Parathyroid adenoma (tissue), 2 donors: ENCODE data around the gene EDC3.
"Not testable (repeated sequence)": the region's sequence is repeated elsewhere in the genome, so short reads cannot be mapped to it uniquely, and the experiment has no call there.

ENCODE experiments used
- H2AFZ ChIP-seq: fragments of 300-600 bp; sonication (generic); one replicate; pipeline ENCODE4 v1.7.0; 2017; ENCODE audit warnings: antibody characterized with exemption, mild to moderate bottlenecking
- H3K27ac ChIP-seq: fragments of 300-600 bp; sonication (generic); one replicate; pipeline ENCODE4 v1.7.0; 2017
- H3K27me3 ChIP-seq: fragments of 300-600 bp; sonication (generic); one replicate; pipeline ENCODE4 v1.7.0; 2017; ENCODE audit warnings: low read length; ENCODE audit not compliant: control insufficient read depth, insufficient read depth
- H3K36me3 ChIP-seq: fragments of 300-600 bp; sonication (generic); one replicate; pipeline ENCODE4 v1.7.0; 2017; ENCODE audit warnings: low read length; ENCODE audit not compliant: control insufficient read depth, insufficient read depth
- H3K4me1 ChIP-seq: fragments of 300-600 bp; sonication (generic); one replicate; pipeline ENCODE4 v1.7.0; 2017; ENCODE audit warnings: control low read depth
- H3K4me2 ChIP-seq: fragments of 300-600 bp; sonication (generic); one replicate; pipeline ENCODE4 v1.7.0; 2017; ENCODE audit warnings: low read length
- H3K4me3 ChIP-seq: fragments of 300-600 bp; sonication (generic); one replicate; pipeline ENCODE4 v1.7.0; 2017; ENCODE audit warnings: low read depth, low read length
- H3K79me2 ChIP-seq: fragments of 300-600 bp; sonication (generic); one replicate; pipeline ENCODE4 v1.7.0; 2017; ENCODE audit warnings: control low read depth
- H3K9ac ChIP-seq: fragments of 300-600 bp; sonication (generic); one replicate; pipeline ENCODE4 v1.7.0; 2017; ENCODE audit warnings: mild to moderate bottlenecking
- H3K9me3 ChIP-seq: fragments of 300-600 bp; sonication (generic); one replicate; pipeline ENCODE4 v1.7.0; 2017; ENCODE audit warnings: low read length; ENCODE audit not compliant: control insufficient read depth
- CTCF ChIP-seq: fragments of 300-600 bp; sonication (generic); IDR thresholded peaks from one replicate; pipeline ENCODE4 v1.7.0; 2017; ENCODE audit warnings: antibody characterized with exemption, mild to moderate bottlenecking
- donor health status: primary hyperparathyroidism.

EDC3 gene

GRCh38 chr15:74662064-74662860, 33.6 kb downstream of the EDC3 start:
- H3K9ac ChIP-seq: no peak overlapping the region
- no peaks in the 10 kb centered on the region for H3K4me1 ChIP-seq
- H3K36me3 ChIP-seq: no peaks in the 10 kb centered on the region
- peaks cover 5% of the 10 kb centered on the region for H3K79me2 ChIP-seq
- H3K4me3 ChIP-seq: no peak overlapping the region
- no peaks in the 10 kb centered on the region for H3K27me3 ChIP-seq
- TF ChIP-seq CTCF: no peak
- H3K4me2 ChIP-seq: no peak overlapping the region
- no peak overlapping the region for H2AFZ ChIP-seq
- no peak overlapping the region for H3K27ac ChIP-seq
- no peaks in the 10 kb centered on the region for H3K9me3 ChIP-seq

GRCh38 chr15:74661280-74661679, 34.5 kb downstream of the EDC3 start:
- H3K4me1 ChIP-seq, H3K9me3 ChIP-seq, H3K27ac ChIP-seq, H3K4me3 ChIP-seq, H2AFZ ChIP-seq, H3K79me2 ChIP-seq, H3K27me3 ChIP-seq, H3K36me3 ChIP-seq, H3K9ac ChIP-seq, H3K4me2 ChIP-seq: not testable (repeated sequence)

- no peaks in the 10 kb centered on the region for H3K9me3 ChIP-seq
- no peak overlapping the region for H3K4me2 ChIP-seq
- H3K36me3 ChIP-seq: no peaks in the 10 kb centered on the region
- no peak for TF ChIP-seq CTCF
- no peak overlapping the region for H3K9ac ChIP-seq
- H2AFZ ChIP-seq: no peak overlapping the region
- no peak overlapping the region for H3K27ac ChIP-seq
- no peaks in the 10 kb centered on the region for H3K27me3 ChIP-seq
- H3K4me3 ChIP-seq: no peak overlapping the region
- H3K4me1 ChIP-seq: peaks cover 4% of the 10 kb centered on the region
- peaks cover 5% of the 10 kb centered on the region for H3K79me2 ChIP-seq
These were observed 38.0 kb downstream of the EDC3 start for GRCh38 chr15:74657846-74658245.

- peaks cover 5% of the 10 kb centered on the region for H3K79me2 ChIP-seq
- H3K9me3 ChIP-seq: no peaks in the 10 kb centered on the region
- TF ChIP-seq CTCF: no peak
- no peak overlapping the region for H3K27ac ChIP-seq
- no peak overlapping the region for H3K4me2 ChIP-seq
- H3K9ac ChIP-seq: no peak overlapping the region
- H3K4me1 ChIP-seq: peaks cover 7% of the 10 kb centered on the region
- no peaks in the 10 kb centered on the region for H3K27me3 ChIP-seq
- no peaks in the 10 kb centered on the region for H3K36me3 ChIP-seq
- no peak overlapping the region for H2AFZ ChIP-seq
- no peak overlapping the region for H3K4me3 ChIP-seq
These were observed 38.8 kb downstream of the EDC3 start for GRCh38 chr15:74656935-74657535.

- Histone ChIP-seq H3K4me1 (peaks cover 7% of the 10 kb centered on the region), H3K9ac (no peak overlapping the region), H2AFZ (no peak overlapping the region), H3K27me3 (no peaks in the 10 kb centered on the region), H3K9me3 (no peaks in the 10 kb centered on the region), H3K79me2 (peaks cover 5% of the 10 kb centered on the region), H3K27ac (no peak overlapping the region), H3K4me2 (no peak overlapping the region), H3K36me3 (no peaks in the 10 kb centered on the region), H3K4me3 (no peak overlapping the region)
- TF ChIP-seq CTCF: no peak
These were observed 40.4 kb downstream of the EDC3 start for GRCh38 chr15:74655424-74655823.
